Hepatocyte (in vitro differentiated cells): ENCODE results near the gene FLAD1. TPM values are rescaled to one million over a fixed set of nuclear protein-coding genes. Genes with fewer than 3 reads are reported as not detected.

Source experiments
- DNase-seq: peaks from one replicate; pipeline ENCODE4 v3.0.0-alpha.2; 2016; ENCODE audit warnings: low spot score
- H2AFZ ChIP-seq: fragments of 200-600 bp; sonication (generic); 2 replicates; pipeline ENCODE4 v1.6.0; 2016; ENCODE audit warnings: antibody characterized with exemption, mild to moderate bottlenecking
- H3K27ac ChIP-seq: fragments of 200-600 bp; sonication (generic); 2 replicates; pipeline ENCODE4 v1.5.1; 2016; ENCODE audit warnings: mild to moderate bottlenecking
- H3K27me3 ChIP-seq: fragments of 200-600 bp; sonication (generic); 2 replicates; pipeline ENCODE4 v1.6.1; 2016
- H3K36me3 ChIP-seq: fragments of 200-600 bp; sonication (generic); replicated peaks from 2 replicates; pipeline ENCODE4 v1.5.1; 2016; ENCODE audit warnings: low read depth; ENCODE audit not compliant: insufficient read depth
- H3K4me1 ChIP-seq: fragments of 200-600 bp; sonication (generic); 2 replicates; pipeline ENCODE4 v1.5.1; 2016; ENCODE audit warnings: mild to moderate bottlenecking, moderate library complexity; ENCODE audit not compliant: insufficient read depth
- H3K4me2 ChIP-seq: fragments of 200-600 bp; sonication (generic); 2 replicates; pipeline ENCODE4 v1.6.0; 2016
- H3K4me3 ChIP-seq: fragments of 200-600 bp; sonication (generic); 2 replicates; pipeline ENCODE4 v1.5.1; 2016; ENCODE audit warnings: mild to moderate bottlenecking
- H3K79me2 ChIP-seq: fragments of 200-600 bp; sonication (generic); 2 replicates; pipeline ENCODE4 v1.6.0; 2017; ENCODE audit warnings: mild to moderate bottlenecking
- H3K9me2 ChIP-seq: fragments of 200-600 bp; sonication (generic); replicated peaks from 2 replicates; pipeline ENCODE4 v1.6.0; 2017; ENCODE audit warnings: mild to moderate bottlenecking; ENCODE audit not compliant: insufficient read depth
- H3K9me3 ChIP-seq: fragments of 200-600 bp; sonication (generic); 2 replicates; pipeline ENCODE4 v1.5.1; 2016; ENCODE audit warnings: low read depth, mild to moderate bottlenecking
- H4K20me1 ChIP-seq: fragments of 200-600 bp; sonication (generic); 2 replicates; pipeline ENCODE4 v1.6.0; 2016; ENCODE audit warnings: mild to moderate bottlenecking; ENCODE audit not compliant: insufficient read depth, poor library complexity, severe bottlenecking
- CTCF ChIP-seq: fragments of 200-600 bp; sonication (generic); IDR thresholded peaks from 2 replicates; pipeline ENCODE4 v1.5.1; 2016; ENCODE audit warnings: antibody characterized with exemption, mild to moderate bottlenecking; ENCODE audit not compliant: poor library complexity
- EZH2 ChIP-seq: fragments of 200-600 bp; sonication (generic); IDR thresholded peaks from 2 replicates; pipeline ENCODE4 v1.6.1; 2016; ENCODE audit warnings: antibody characterized with exemption, mild to moderate bottlenecking, borderline replicate concordance
- EZH2phosphoT487 ChIP-seq: fragments of 200-600 bp; sonication (generic); IDR thresholded peaks from one replicate; pipeline ENCODE4 v1.6.1; 2018; ENCODE audit warnings: antibody characterized with exemption, mild to moderate bottlenecking, low read depth, moderate library complexity; ENCODE audit not compliant: unreplicated experiment, severe bottlenecking
- WGBS: methylation state at CpG from one replicate; pipeline ENCODE4 v1.1.6; 2016; ENCODE audit warnings: low lambda C conversion rate; ENCODE audit errors: missing lambda C conversion rate; 5-methylcytosine and 5-hydroxymethylcytosine counted together
- polyA plus RNA-seq: library from polyadenylated mRNA; unstranded; fragments of >200 nt; fragmentation: Nextera tagmentation; extraction: Ambion mirVana; gene quantifications from 2 replicates; pipeline ENCODE4 v1.2.1, GENCODE V29; 2016
- total RNA-seq: library from RNA; depleted of rRNA; stranded (reverse); fragments of >200 nt; gene quantifications from 2 replicates; pipeline ENCODE4 v1.2.3, GENCODE V29; 2014

Gene FLAD1
- total and polyA plus RNA-seq, 2 experiments from 2014 or later: 25.6 to 45.1 TPM

- Histone ChIP-seq H3K27ac (no peak overlapping the region), H3K9me2 (no peaks in the 10 kb centered on the region), H4K20me1 (no peaks in the 10 kb centered on the region), H3K4me1 (peaks cover 44% of the 10 kb centered on the region), H3K4me3 (no peak overlapping the region), H2AFZ (no peak overlapping the region), H3K36me3 (no peaks in the 10 kb centered on the region), H3K4me2 (no peak overlapping the region), H3K79me2 (peaks cover 59% of the 10 kb centered on the region), H3K9me3 (no peaks in the 10 kb centered on the region), H3K27me3 (no peaks in the 10 kb centered on the region)
- 97% methylated on average over 16 of the region's 16 CpGs for WGBS
- DNase-seq: no peak
- no peak for TF ChIP-seq CTCF
- TF ChIP-seq EZH2: no peak
- no peak for TF ChIP-seq EZH2phosphoT487
Measured at GRCh38 chr1:154958681-154959425, 24.3 kb upstream of the FLAD1 start.

- H3K9me2 ChIP-seq: no peaks in the 10 kb centered on the region
- H4K20me1 ChIP-seq: no peaks in the 10 kb centered on the region
- no peak for TF ChIP-seq EZH2phosphoT487
- no peak for TF ChIP-seq CTCF
- no peak for TF ChIP-seq EZH2
- H2AFZ ChIP-seq: no peak overlapping the region
- peaks cover 38% of the 10 kb centered on the region for H3K4me1 ChIP-seq
- DNase-seq: no peak
- H3K36me3 ChIP-seq: no peaks in the 10 kb centered on the region
- H3K4me3 ChIP-seq: no peak overlapping the region
- no peaks in the 10 kb centered on the region for H3K27me3 ChIP-seq
- whole genome bisulfite sequencing: 100% methylated on average over 6 of the region's 7 CpGs
- H3K79me2 ChIP-seq: peaks cover 57% of the 10 kb centered on the region
- no peaks in the 10 kb centered on the region for H3K9me3 ChIP-seq
- H3K27ac ChIP-seq: no peak overlapping the region
- H3K4me2 ChIP-seq: no peak overlapping the region
Measured at GRCh38 chr1:154959426-154959780, 23.7 kb upstream of the FLAD1 start.

GRCh38 chr1:154960446-154961136, 22.6 kb upstream of the FLAD1 start:
- no peak for TF ChIP-seq CTCF
- no peak for TF ChIP-seq EZH2phosphoT487
- TF ChIP-seq EZH2: no peak
- no peak for DNase-seq
- 59% methylated on average over 10 of the region's 10 CpGs for WGBS
- Histone ChIP-seq H3K4me1 (peaks cover 32% of the 10 kb centered on the region), H3K9me2 (no peaks in the 10 kb centered on the region), H3K4me3 (peak overlapping the region; percentile 99), H3K36me3 (no peaks in the 10 kb centered on the region), H2AFZ (peak overlapping the region; percentile 60), H3K4me2 (peak overlapping the region; percentile 97), H3K27me3 (no peaks in the 10 kb centered on the region), H4K20me1 (no peaks in the 10 kb centered on the region), H3K9me3 (no peaks in the 10 kb centered on the region), H3K79me2 (peaks cover 57% of the 10 kb centered on the region), H3K27ac (peak overlapping the region; percentile 100)
